HG03520 (cell line): ENCODE results near the gene RIPOR2.

Source experiments
- ATAC-seq: cut with Tn5 transposase; IDR thresholded peaks from one replicate; pipeline ENCODE4 v1.9.1; 2021; ENCODE audit warnings: mild to moderate bottlenecking, moderate library complexity; ENCODE audit not compliant: unreplicated experiment

The RIPOR2 gene

DNA sequence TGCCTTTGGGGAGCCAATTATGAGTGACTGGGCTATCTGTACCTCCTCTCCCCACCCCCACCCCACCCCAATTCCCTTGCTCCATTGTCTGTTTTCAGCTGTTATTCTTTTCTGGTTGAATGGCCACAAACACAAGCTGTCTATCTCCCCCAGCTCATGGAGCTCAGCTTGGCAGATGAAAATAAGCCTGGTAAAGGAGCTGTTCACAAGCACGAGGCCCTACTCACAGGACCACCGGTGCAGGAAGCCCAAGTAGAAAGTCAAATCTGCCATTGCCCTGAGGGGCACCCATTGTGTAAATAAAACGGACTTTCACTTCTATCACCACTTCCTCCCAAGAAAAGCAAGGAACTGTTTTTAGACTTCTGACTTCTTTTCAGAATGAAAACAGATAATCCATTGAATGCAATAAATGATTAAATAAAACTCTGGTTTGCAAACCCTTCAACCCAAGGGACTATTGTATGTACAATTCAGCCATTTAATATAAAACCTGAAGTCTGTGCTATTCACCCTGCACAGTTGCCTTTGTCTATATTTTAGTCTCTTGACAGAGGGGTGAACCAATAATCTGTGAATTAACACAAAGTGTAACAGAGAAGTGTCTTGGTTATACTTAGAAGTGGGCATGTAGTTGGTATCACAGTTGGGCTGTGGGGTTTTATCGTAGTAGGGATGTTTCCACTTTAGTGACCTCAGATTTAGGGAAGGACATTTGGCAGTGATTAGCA, 27.7 kb downstream of the RIPOR2 start:
- no peak for ATAC-seq

DNA sequence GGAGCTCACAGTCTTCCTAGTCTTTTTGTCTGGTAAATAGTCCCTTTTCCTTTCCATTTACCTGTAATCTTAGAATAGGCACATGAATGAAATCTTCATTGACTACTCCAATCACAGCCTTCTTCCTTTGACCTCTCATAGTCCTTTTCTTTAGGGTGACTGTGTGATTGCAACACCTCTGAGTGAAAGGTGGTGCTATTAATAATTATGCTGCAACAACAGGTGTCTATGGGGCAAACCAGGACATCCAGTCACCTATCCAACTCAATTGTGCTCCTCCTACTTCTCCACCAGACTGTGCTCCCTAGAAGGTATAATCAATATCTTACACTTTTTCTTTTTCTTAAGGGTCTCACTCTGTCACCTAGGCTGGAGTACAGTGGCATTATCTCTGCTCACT, 29.4 kb downstream of the RIPOR2 start:
- no peak for ATAC-seq

DNA sequence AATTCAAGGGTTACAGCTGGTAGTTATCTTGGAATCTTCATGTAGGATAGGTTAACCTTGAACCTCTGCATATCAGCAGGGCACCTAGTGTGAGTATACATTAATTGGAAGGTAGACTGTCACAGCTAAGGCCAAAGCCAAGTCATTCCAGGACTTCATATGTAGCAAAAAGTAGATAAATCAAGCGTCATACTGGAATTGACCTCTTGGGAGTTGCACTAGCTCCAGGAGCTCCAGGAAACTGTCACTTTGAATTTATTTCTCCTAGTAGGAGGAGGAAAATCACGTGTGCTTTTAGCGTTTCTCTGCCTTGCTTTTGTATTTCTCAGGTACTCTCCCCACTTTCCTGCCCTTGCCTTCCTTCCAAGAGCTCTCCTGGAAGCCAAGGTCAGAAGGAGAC, 30.3 kb downstream of the RIPOR2 start:
- no peak for ATAC-seq

DNA sequence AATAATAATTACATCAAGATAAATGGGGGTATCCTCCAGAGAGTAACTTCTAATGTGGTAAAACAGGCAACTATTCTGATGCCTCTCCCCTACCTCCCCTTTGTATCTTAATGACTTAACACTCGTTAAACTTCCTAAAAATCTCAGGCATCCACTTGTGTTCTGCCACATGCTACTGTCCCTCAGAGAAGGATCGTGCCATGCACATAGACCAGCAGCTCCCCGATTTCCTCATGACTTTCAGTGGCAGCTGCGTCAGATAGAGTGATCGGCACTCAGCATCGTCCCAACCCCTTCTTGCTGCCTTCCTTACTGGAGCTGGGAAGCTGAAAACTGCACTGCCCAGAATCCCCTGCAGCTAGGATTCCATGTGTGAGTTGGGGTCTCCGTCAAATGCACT, 32.1 kb downstream of the RIPOR2 start:
- no peak for ATAC-seq

DNA sequence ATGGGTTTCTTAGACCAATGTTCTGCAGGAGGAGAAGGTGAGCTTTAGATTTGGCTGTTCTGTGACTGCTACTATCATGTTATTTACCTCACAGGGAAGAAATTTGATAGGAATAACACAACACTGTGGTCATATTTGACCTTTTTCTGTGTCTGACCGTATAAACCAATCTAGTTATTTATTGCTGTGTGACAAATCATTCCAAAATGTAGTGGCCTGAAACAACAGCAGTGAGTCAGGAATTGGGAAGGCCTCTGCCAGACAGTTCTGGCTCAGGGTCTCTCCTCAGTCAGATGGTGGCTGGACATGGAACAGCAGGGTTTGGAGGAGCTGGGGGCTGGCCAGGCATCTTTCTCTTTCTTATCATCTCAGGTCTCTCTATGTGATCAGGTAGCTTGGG, 33.0 kb downstream of the RIPOR2 start:
- ATAC-seq = no peak

DNA sequence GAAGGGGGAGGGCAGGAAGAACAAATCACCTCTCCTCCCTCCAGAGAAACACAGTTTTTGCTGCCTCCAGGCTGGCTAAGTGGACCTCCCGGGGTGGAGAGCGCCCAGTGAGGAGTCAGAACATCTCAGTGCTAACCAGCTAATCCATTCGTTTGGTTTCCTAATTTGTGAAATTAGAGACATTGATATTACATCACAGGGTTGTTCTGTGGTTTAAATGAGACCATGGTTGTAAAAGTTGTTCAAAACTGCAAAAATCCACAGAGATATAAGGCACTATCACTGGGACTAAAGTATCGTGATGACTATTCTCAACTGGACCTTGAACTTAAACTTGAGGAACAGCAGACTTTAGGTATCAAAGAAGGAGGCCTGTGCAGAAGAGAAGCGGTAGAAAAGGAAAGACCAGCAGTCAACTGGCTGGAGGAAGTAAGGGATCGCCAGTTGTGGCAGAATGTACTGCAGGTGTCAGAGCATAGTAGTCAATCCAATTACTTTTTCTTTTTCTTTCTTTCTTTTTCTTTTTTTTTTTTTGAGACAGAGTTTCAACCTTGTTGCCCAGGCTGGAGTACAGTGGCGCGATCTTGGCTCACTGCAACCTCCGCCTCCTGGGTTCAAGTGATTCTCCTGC, 33.9 kb downstream of the RIPOR2 start:
- no peak for ATAC-seq

DNA sequence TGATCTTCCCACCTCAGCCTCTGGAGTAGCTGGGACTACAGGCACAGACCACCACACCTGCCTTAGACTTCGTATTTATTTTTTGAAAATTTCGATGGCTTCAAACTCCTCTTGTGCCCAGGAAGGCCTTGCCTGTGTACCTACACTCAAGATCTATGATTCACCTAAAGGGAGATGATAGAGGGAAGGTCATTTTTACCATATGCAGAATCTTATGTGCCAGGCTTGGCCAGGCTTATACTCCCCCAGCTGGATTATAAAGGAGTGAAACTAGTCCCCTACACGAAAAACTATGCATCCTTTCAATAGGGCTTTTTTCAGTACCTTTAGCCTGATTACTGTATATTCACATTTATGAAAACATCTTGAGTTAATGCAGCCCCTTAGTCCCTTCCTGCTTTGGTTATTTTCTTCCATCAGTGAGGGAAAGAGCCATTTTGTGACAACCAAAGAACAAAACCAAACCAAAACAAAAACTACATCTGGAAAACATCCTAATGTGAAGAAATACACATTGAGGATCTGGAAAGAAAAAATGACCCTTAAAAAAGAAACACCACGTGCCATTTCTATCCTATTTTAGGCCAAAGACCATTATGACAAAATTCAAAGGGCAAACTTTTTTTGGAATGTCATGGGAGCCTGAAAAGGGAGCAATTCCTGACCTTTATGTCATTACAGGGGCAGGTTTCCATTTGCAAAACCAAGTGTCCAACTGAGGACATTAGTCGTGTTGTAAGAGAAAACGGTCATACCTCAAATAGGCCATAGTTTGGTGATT, 34.7 kb downstream of the RIPOR2 start:
- ATAC-seq = no peak

DNA sequence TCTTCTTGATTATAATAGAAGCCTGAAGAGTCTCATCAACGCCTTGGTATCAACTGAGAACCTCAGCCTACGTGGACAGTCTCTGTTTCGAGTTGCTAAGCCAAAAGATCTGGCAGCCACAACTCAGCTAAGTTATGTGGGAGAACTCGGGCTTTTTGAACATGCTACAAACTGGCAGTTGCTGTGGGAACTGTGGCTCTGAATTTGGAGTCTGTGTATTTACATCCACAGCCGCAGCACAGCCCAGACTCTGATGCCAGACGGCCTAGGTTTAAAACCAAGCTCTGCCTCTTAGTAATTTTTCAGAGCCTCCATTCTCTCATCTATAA, 35.8 kb downstream of the RIPOR2 start:
- no peak for ATAC-seq

DNA sequence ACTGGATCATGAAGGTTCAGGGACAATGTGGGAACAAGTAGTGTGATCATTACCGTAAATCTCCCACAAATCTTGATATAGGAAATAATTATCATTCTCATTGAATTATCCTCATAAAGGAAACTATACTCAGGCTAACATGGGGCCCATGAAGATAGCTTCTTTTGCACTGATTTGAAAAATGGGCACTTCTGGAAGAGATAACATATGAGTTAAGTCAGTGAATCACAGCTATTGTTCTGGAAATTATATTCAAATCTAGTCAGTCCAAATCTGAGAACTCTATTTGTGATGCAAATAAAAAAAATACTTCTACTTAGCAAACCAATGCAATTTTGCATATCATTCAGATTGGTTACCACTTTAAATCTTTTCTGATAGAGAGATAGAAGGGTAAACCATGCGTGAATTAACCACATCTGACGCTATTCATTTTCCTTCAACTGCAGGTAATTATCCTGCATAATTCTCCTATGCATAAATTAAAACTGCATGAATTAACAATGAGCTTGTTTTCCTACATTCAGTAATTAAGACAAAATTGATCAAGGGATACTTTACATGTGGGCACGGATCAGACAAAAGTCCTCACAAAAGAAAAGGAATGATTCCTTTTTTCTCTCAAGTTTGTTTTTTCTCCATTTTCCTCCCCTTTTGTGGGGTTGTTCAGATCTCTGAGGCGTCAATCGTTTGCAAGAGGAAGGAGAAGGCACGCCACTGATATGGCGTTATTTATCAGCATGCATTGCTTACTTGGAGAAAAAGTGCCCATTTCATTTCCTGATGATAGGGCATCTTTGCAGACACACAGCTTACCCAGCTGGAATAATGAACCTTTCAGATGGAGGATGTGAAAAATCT, 36.4 kb downstream of the RIPOR2 start:
- ATAC-seq = no peak

DNA sequence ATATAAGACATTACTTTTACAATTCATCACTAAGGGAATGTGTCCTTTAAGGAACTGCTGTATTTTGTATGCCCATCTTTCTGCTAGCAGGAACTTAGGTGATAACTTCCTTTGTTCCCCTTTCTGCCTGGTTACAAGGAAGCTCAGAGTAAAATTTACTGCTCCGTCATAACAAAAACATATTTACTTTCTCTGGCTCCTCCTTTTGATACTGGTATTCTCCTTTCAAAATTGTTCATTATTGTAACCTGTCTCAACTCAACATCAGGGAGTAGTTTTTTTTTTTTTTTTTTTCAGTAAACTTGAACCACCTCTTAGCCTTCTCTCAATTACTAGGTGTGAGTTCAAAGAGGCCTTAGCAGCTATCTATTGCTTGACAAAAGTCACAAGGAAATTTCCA, 37.1 kb downstream of the RIPOR2 start:
- ATAC-seq = no peak

DNA sequence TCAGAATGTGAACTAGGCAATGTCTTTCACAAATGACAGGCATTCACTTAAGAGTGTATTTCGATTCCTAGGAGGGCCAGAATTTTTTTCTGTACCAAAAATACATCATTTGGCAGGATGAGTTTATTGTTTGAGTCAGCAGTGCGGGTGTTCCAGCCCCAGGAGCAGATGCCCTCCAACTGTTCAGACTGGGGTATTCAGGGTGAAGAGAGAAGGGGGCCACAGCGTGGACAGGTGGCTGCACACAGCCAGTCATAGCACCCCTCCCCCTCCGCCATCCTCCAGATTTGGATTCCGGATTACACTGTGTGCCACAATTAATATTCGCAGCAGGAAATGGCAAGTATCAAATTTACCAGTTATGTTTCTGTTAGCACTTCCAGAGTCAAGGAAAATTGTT, 38.6 kb downstream of the RIPOR2 start:
- no peak for ATAC-seq

DNA sequence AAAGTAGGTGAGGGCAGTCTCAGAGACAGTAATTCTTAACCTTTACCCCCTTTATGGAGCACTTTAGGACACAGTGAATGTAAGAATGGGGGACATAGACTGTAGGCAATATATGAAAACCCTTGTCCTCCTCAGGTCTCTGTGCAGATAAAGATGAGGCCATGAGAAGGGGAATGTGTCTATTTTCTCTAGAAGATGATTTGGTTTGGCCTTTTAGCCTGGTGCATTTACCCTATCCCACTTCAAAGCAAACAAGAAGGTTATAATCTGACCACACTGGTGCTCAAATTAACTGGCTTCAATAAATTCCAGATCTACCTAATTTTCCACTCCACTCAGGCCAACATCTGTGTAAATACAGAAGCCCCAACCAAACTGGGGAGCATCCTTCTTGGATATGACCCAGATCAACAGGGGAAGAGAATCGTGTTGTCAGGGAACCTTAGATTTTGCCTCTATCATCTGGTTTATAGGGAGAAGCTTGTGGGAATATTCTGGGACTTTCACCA, 42.4 kb downstream of the RIPOR2 start:
- no peak for ATAC-seq

DNA sequence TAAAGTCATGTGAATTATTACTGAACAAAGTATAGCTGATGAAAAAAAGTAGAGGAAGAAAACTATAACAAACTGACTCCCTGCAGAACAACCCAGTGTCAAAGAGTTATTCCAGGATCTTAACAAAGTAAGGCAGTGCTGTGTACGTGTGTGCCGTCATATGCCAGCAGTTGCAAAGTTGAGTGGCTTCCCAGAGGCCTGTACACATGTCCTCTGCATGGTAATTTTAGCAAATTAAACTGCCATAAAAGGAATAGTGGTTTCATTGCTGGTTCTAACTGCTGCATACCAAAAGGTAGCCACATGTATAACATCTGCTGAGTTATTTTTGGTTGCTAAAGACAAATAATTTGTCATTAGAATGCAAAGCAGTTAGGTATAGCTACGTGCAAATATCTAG, 44.8 kb downstream of the RIPOR2 start:
- ATAC-seq = no peak

DNA sequence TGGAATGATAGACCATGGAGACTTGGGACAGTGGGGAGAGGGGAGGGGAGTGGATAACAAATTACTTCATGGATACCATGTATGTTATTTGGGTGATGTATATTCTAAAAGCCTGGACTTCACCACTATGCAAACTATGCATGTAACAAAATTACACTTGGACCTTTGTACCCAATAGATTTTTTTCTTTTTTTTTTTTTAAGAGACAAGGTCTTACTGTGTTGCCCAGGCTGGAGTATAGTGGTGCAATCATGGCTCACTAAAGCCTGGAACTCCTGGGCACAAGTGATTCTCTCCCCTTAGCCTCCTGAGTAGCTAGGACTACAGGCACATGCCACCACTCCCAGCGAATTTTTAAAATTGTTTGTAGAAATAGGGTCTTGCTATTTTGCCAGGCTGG, 45.3 kb downstream of the RIPOR2 start:
- ATAC-seq = no peak

DNA sequence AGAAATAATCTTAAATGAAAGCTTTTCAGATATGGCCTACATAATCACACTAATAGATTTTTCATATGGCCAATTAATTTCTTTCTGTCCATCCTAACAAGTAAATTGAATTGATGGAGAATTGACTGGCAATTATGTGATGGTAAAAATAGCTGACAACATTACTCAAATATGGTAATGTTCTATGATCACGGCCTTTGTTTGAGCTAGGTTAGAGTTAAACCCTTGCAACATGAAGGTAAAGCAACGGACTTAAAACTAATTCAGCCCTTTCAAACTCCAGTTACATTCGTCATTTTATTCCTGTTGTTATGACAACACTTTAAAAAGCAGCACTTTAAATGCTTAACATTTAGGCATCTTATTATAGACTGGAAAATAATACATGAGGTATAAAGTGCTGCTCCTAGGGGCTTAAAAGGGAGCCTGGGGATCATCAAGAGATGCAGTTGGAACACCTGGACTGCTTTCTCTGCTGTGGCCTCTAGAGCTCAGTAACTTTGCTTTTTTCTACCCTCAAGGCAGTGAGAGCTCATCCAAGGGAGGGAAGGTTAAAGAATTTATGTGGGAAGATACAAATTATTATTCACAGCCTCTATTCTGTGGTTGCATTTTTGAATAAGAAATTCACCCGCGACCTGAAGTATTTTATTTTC, 46.9 kb downstream of the RIPOR2 start:
- no peak for ATAC-seq

DNA sequence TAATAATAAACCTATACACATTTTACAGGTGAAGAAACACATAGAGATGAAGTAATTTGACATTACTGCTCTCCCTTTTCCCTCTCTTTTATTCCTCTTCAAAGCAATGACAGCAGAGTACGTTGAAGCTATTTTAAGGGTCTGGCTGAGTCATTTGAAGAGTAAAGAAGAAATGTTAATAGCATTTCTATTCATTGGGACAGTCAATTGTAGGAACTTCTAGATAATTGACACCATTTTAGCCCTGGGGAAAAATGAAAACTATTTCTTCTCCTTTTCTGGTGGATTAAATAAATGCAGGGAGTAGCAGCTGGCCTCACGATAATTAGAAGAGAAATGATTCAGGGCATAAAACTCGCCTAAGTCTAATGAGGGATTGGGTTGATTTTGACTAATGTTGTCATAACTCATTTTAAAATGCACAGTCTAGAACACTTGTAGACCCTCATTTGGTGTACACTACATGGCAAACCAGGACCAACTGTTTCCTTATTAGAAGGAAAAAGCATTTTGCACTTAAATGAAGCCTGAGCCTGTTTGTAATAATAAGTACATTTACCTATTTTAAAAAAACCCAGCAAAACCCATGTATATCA, 48.1 kb downstream of the RIPOR2 start:
- no peak for ATAC-seq

DNA sequence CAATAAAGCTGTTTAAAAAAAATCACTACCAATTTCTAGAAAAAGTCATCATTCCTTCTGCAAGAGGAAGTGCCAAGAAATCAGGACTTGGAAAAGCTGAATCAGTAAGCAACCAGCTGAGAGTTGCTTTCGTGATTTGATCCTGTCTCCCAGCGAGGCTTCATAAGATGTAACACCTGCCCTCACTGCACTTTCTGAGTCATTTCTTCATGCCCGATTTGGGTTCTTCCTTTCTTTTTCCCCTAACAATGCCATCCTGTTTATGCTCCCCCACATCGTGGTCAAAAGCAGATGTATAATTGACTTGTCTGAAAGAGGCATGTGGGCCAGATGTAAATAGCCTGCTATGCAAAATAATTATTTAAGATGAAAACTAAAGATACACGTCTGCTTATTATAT, 52.1 kb downstream of the RIPOR2 start:
- peak; percentile 39 for ATAC-seq

DNA sequence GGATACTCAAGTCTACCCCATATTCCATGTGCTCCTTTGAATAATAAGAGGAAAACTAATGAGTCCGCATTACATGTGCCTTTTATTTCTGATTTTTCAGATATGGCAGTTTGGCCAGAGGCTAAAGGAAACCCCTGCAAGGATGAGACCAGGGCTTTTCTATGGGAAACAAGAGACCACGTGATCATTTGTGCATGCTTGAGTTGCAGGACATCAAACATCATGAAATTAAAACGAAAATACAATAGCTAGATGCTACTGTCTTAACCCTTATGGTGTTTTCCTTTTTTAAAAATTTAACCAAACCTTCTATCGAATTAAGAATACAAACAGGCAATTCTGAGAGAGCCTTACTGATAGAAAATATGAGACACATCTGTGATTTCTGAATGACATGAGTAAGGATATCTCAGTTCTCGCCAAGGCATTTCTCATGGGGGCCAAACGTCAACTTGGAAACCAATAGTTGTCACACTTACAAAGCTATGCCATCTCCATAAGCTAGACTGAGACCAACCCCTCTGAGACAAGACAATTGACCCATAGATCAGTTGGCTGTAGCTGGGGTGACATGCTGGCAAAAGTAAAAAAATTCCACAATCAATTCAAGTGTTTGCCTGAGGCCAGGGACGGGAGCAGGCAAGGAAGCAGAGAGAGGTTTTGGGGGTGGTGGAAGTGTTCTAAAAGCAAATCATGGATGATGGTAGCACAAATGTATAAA, 52.8 kb downstream of the RIPOR2 start:
- no peak for ATAC-seq

DNA sequence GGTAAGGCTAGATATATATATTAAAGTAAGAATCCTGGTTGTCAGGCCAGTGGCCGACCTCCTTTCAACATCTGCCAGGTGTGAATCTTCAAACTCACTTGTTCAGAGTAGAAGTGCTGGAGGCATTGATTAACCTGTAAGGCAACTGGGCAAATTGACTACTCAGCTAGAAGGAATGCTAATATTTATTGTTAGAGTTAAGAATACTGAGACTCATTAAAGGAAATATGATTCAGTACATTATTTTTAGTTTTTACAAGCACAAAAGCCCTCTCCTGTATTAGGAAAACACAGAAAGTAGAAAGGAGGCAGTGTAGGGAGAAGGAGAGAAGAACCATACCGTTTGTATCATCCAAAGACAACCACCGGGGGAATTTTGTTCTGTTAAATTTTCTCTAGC, 53.5 kb downstream of the RIPOR2 start:
- no peak for ATAC-seq

DNA sequence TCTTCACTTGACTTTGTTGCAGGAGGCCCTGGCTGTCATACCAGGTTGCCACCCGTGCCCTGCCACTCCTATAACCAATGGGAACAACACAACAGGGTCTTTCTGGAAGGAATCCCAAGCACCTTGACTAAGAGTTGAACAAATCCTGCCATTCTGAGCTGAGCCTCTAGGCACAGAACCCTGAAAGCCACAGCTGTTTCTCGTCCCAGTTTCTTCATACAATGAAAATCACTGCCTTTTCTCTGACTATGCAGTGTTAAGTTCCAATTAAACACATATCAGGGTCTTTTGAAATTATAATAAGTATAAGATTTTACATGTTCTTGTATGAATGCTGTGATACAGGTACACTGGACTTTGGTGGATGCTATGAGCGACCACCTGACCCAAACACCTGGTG, 54.4 kb downstream of the RIPOR2 start:
- ATAC-seq = no peak
